ENCODE results near the gene LHFPL2.

Gene LHFPL2

DNA sequence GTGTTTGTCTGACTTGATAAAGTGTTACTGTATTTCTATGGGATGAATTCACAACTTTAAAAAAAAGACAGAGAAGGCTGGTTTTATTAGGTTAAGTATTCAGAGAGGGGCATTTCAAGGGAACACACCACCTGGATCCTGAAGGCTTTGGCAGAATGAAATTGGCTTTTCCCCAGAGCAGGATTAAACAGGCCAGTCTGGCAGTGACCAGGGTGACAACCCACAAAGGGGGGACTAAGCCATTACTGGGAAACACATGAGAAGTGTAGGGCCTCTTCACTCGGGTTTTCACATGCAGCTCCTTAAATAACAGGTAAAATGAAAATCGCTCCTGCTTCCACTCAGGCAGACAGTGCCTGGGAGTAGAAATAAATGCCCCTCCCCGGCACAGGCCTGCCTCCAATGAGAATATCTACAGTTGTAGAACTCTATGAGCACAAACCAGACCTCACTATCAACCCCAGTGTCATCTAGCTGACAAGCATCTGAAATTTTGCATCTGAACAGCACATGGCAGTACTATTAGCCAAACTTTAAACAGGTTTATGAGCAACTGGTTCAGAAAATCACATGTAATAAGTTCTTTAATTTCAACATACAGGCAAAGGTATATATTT, 85.8 kb downstream of the LHFPL2 start:
- FAIRE-seq, result no peak

DNA sequence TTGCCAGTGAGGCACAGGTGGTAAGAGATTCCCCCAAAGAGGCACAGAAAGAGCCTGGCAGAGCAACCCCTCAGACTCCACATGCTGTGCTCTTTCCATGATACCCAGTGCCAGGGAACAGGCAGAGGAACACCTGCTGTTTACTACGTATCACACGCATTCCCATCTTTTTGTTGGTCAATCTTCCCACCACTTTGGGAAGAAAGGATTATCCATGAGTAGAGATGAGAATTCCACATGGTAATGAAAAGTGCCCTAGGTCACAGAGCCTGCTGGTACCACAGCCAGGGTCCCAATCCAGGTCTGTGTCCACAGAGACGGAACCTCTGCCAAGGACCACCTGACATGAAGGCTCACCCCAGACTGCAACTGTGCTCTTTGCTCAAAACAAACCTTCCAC, 86.6 kb downstream of the LHFPL2 start:
- FAIRE-seq, result no peak

DNA sequence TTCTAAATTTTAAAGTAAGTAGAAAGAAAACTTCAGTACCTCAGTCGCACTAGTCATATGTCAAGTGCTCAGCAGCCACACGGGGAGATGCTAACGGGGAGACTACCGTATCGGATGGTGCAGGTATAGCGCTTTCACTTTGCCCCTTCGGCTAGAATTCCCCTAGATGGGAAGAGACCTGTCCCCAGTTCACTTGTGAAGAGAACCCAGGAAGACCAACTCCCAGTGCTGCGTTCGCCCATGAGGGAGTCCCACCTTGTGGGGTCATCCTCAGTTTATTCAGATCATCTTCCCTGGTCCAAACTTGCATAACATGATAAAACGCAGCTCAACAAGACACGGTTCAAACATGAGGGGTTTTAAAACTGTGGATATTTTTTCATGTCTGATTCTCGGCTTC, 87.3 kb downstream of the LHFPL2 start:
- FAIRE-seq, result no peak

DNA sequence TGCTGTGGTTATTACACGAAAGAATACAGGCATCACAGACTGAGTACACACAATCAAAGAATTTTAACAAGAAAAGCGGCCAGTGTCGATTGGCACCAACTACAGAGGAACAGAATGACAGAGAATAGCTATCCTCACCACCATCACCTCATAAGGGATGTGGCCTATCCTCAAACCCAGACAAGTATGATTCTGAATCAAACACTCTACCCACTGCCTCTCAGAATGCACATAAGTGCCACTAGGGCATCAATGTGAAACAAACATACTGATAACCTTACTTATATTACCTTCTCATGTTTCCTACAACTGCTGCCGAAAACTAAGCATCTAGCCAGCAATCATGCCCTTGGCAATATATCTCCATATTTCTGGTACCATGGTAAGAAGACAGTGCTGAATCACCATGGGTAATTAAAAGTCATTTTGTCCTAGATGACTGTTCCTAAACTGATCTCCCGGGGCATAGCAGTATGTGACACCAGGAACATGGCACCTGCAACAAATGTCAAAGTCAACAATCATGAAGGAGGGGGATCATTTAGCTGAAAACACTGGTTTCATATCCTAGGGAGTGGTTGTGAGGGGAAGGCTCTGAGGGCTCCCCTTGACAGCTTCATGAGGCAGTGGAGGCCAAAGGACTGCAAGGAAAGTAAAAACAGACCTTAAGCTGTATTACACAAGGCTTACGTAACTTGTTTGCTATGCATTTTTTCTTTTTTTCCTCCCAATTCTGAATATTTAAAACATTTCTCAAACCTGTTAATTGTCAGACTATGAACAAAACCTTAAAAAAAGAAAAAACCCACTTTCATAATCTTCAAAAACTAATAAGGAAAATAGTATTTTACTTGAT, 88.3 kb downstream of the LHFPL2 start:
- FAIRE-seq, result no peak

DNA sequence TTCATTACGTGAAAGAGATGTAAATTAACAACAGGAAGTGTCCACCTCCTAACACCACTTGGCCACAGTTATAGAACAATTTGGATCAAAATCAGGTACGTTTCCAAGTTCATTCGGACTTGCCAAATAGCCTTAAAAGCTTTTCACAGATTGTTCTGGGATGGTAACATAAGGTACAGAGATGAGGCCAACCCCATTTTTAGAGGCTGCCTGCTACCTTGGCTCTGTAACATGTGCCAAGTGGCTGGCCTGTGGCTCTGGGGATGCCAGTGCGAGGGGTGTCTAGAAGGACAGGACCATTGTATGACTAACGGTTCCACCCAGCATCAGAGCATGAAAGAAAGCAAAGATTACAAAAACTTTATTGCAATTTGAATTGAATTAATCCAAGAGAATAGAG, 91.0 kb downstream of the LHFPL2 start:
- no peak for FAIRE-seq

DNA sequence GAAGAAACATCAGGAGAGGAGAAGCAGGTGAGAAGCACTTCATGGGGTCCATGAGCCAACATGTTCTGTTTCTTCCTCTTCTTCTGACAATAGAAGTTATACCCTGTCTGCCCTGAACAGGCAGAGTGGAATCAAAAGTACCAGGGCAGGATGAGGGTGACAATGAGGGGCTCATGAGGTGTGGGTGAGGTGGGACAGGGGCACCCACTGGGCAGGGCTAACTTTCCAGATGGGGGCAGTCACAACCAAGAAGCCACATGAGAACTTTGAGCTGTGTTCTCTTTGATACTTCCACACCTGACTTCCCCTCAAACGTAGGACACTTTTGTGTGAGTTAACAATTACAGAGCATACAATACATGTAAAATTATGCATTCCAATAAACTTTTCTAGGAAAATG, 92.7 kb downstream of the LHFPL2 start:
- no peak for FAIRE-seq

DNA sequence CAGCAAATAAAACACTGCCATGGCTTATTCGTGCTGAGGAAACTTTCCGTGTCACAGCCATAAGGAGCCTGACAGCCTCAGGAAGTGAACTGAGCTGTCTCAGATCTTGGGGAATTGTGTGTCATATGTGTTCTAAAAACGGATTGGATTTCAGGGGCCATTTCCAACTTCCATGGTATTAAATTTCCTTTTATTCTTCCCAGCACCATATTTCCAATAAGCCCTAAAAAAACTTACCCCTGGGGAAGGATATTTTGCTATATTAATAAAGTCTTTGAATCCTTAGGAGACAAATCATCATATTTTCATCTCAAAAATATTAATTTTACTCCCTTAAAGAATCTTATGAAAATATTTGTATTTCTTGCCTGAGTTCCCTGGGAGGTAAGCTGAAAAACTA, 93.9 kb downstream of the LHFPL2 start:
- FAIRE-seq, result no peak

DNA sequence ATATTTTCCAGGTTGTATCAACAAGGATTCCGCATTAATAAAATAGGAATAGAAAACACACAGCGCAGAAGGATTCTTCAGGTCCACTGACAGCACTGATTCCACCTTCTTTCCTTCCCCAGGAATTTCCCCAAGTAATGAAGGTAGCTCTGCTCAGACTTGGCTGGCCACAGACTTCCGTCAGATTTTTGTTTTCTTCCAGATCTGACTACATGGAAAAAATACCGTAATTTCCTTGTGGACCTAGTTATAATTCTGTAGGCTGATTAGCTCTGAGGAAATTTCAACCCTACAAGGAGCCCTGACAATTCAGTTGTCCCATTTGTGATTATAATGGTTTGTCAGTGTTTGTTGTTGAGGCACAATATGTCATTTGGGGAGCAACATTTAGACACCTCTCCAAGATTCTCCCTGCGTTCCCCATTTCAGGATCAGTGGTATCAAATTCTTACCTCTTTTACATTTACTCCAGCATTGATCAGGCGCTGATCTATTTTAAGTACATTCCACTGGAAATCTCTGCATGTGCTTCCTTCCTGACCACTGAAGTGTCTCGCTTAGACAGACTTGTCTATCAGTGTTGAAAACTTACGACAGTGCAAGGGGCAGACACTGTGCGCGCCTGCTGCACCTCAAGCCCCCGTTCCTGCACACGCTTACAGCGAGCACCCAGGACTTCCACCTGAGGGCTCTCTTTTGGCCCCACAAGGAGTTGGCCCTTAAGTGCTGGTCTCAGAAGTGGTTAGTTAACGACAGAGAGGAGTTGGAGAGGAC, 94.8 kb downstream of the LHFPL2 start:
- FAIRE-seq, result no peak

DNA sequence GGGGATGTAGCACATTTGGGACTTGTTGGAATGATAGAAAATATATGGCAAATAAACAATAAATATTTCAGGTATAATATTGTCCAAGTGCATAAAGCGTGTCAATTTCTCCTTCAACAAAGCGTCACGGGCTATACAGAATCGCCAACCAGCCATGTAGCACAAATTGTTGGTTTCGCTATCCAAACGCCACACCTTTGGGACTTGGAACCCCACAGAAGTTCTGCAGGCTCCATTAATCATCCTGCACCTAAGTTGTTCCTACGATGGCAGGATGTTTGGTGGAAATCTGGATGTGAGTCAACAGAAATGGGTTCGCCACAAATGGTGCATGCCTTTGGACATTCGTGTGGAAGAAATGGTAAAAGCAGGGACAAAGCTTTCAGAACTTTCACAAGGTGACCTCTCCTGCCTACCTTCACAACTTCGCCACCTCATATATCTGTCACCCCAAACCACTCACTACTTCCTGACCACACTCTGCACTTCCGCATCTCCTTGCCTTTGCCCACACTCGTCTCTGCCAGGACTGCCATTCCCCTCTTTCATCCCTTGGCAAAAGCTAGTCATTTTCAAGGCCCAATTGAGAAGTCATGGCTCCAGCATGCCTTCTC, 95.7 kb downstream of the LHFPL2 start:
- FAIRE-seq, result no peak

DNA sequence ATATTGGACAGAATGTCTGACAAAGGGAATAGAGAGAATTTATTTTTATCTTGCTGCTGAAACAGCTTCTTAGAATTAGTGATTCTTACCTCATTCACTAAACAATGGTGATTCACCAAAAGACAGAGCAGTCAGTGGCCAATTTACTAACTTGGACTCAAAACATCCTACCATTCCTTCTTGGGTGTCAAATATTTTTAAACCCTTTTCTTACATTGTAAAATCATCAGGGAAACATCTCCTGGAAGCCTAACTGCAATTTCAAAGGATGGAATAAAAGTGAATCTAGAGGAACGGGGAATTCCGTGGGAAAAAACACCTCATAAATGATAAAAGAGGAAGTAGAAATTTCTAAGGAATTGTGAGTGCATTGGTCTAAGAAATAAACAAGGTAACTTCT, 97.7 kb downstream of the LHFPL2 start:
- no peak for FAIRE-seq

DNA sequence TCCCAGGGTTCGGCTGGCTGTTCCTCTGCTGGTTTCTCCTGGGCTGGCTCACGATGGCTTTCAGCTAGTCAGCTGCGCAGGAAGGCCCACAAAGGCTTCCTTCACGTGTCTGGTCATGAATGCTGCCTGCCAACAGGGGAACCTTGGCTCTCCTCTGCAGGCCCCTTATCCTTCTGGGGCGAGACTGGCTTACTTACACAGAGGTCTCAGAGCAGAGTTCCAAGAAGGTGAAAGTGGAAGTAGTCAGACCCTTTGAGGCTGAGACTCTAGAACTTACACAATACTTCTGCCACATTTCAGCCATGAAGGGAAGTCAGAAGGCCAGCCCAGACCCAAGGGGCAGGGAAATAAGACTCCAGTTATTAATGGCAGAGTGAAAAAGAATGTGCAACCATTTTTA, 99.5 kb downstream of the LHFPL2 start:
- FAIRE-seq, result no peak

DNA sequence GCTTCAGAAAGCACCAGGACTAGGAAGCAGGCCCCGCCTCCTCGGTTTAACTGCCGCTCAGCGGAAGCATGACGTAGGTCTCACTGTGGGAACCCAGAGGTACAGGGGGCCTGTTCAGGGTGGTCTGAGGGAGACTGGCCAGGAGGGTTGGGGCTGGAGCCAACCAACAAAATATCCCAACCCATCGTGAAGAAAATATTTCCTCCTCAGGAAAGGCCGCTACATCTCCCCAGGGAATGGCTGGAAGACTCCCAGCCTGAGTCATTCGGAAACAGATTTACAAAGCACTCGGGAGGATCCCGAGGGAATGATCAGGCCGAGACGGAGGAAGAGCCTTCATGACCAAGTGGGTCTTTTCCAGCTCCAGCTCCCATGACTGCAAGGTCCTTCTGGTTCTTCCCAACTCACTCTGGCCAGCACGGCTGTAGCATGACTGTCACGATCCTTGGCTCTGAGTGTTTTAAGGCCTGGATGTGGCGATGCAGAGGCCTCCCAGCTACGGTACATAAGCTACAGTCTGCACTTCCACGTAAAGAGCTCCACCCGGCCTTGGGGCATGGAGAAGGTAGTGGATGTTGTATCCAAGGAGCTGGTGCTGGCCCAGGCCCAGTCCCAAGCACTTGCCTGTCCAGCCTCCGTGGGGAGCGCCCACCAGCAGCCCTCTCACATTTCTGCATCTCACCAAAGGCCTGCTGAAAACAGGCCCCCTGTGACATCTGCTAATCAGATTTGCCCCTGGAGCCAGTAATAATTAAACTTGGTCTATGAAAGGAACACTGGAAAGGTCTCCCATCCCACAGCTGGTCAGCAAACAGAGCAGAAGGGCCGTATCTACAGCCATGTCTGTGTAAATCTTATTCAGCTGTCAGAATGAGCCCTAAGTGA, 100.6 kb downstream of the LHFPL2 start:
- FAIRE-seq, result no peak

DNA sequence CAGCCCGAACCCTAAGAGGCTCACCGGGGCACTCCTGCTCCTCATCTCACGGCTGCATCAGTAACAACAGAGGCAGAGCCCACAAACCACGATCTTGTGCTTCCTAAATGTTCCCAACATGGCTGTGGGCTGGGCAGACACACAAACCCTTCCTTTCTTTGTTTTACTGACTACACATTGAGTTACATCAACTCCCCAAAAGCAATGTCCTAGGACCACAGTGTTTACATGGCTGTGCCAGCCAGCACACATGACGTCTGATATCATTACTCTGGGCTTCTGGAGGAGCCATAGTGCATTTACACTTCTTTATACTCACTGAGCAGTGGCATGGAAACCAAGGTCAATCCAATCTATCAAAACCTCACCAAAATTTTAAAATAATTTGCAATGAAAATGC, 101.4 kb downstream of the LHFPL2 start:
- FAIRE-seq, result no peak

DNA sequence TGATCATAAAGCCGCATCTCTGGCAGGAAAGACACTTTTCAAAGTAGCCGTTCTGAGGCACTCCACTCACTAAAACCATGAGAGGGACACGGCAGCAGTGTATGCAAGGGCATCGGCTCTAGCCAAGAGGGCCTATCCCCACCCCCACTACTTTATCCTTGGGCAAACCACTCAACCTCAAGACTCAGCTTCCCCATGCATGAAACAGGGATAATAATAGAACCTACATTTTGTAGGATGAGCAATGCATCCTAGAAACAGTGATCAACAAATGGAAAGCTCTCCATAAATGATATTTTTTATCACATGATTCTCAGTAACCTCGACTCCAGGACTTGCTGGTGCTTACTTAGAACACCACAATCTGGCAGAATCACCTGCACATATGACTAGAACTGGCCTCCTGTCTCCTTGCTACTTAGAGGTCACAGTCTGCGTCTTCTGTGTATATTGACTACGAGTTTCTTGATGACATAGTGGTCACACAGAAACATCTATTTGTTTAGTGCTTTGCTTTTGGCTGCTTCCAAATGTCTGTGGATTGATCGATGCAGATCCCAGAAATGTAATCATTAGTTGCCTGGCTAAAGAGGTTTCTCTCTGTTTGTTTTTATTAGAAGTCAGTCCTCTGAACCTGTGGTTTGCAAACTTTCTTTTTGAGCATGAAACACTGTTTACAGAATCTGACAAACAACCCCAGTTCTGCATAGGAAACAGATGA, 102.1 kb downstream of the LHFPL2 start:
- no peak for FAIRE-seq

DNA sequence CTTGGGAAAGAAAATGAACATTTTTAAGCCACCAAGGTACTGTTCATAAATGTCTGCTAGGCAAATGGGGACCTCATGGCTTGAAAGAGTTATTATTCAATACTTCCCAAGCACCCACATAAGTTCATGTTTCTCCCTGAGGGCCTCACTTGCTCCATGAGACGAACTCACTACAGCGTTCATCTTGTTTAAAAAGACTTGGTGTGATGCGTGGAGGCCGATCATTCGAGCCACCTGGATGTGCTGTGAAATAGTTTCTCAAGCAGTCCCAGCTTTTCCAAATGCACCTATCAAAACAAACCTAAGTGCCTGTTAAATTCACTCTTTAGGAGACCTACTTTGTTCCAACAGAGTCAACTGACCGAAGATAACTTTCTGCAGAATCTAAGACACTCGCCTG, 103.2 kb downstream of the LHFPL2 start:
- no peak for FAIRE-seq

DNA sequence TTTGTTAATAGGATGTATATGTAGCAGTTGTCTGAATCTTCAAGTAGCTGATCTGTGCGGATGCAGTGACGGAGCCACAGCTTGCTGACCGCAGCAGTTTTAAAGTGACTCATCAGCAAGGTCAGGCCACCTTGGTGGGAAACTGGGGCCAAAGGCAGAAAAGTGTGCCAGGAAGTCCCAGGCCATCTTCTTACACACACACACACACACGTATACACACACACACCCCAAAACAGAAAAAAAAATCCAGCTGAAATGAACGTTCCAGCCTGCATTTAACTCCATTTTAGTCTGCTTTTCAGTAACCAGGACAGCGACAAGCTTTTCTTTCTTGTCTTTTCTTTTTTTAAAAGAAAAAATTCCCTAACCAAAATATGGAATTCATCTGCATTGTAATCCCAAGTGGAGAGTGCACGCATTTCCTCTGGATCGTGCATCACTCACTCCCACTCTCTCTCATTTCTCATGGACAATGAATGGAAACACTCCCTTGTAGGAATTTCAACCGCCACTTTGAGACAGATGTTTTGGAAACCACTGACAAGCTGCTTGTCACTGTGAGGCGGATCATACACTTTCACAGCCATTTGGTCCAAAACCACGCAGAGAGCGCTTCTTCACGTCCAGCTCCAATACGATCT, 103.9 kb downstream of the LHFPL2 start:
- no peak for FAIRE-seq

DNA sequence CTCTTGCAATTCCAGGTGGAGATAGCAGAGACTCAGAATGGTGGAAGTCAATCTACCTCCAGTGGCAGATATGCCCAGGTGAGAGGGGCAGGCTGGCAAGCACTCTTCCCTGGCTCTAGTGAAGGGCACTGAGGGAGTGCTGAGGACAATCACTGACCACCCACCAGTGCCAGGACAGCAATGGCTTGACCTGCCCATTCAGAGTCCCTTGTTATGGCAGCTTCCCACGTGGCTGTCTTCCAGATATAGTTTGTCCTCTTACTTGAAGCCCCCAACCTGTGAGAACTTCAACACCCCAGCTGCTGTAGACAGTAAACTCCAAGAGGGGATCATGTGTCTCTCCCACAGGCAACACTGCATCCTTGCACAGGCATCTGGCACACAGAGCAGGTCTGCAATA, 104.7 kb downstream of the LHFPL2 start:
- no peak for FAIRE-seq

DNA sequence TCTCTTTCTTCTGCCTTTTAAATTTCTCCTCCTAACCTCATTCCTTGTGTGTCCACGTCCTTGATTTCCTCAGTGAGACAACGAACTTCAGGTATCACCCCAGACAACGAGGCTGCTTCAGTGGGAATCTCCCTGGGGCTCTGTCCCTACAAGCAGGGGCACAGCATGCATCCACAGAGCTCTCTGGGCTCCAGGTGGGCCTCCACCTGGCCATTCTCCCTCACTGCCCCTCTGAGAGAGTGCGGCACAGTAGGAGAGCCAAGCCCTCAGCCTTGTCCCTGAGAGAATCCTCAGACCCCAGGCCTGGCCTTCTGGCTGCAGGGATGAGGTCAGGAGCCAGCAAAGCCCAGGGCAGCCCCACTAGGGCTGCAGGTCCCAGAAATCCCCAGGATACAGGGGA, 105.3 kb downstream of the LHFPL2 start:
- no peak for FAIRE-seq

DNA sequence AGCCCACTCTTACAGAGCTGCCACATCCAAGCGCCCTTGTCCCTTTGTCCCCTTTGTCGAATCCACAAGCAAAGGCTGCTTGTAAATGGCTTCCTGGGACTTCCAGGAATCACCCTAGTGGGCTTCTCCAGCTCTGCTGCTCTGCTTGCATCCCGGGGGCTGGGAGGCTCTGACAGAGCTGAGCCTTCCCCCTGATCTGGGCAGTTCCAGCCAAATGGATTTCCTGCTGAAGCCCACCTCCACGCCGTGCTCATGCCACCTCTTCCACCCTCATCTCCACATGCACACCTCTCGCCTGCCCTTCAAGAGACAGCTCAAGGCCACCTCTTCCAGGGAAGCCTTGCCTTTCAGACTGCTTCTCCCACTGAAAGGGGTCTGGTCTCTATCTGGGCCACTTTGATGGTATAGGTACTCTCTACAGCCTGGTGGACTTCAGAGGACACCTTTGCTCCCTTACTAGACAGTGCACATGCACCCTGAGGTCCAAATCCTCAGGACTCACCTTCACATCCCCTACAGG, 106.2 kb downstream of the LHFPL2 start:
- no peak for FAIRE-seq

DNA sequence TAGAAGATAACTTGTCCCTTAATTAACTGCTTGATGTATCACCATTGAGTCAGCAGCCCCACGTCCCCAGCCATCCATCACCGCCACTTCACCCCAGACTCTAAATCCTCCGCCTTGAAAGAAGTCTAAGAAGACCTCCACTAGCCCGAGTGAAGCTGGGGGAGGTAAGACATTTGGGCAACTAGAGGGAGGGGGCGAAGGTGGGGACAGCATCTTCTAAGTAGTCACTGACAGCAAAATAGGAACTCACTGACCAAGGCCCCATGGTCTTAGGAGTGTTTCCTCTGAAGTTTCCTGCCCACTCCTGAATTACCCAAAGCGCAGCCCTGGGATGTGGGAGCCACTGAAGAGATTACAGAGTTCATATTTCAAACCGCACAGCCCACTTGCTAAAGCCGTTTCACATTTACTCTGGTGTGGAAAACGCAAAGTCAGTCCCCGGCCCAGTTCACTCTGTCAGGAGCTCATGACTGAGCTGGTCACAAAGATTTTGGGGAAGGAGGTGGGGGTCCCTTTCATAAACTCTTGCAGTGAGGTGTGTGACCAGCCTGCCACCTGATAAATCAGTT, 107.4 kb downstream of the LHFPL2 start:
- FAIRE-seq, result no peak
